ENCODE results near the gene PTPRN2.
"Not testable (repeated sequence)": the region's sequence is repeated elsewhere in the genome, so short reads cannot be mapped to it uniquely, and the experiment has no call there.

DNA sequence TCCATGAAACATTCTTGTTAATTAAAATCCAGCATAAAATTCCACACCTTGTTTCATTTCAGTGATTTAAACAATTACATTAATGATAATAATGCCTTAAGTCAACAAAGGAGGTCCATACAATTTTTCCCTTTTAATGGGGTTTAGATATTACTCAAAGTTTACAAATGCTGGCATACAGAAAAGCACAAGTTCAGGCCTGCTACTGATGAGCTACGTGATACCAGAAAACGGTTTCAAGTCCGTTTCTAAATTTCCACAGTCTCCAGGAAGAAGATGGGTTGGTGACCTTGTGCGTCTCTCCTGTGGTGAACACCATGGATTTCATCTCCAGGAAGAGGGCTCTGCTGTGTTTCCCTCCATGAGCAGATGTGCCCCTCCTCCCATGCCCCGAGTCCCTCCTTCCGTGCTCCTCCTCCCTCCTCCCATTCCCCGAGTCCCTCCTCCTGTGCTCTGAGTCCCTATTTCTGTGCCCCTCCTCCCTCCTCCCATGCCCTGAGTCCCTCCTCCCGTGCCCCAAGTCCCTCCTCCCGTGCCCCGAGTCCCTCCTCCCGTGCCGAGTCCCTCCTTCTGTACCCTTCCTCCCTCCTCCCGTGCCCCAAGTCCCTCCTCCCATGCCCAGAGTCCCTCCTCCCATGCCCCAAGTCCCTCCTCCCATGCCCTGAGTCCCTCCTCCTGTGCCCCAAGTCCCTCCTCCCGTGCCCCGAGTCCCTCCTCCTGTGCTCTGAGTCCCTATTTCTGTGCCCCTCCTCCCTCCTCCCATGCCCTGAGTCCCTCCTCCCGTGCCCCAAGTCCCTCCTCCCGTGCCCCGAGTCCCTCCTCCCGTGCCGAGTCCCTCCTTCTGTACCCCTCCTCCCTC lies 201.9 kb downstream of the PTPRN2 start:
- not testable (repeated sequence) for TF ChIP-seq EZH2 (IDR thresholded peaks at IDR 0.05; ENCODE audit: low read length, missing control alignments)
- TF ChIP-seq, protein P1, sequence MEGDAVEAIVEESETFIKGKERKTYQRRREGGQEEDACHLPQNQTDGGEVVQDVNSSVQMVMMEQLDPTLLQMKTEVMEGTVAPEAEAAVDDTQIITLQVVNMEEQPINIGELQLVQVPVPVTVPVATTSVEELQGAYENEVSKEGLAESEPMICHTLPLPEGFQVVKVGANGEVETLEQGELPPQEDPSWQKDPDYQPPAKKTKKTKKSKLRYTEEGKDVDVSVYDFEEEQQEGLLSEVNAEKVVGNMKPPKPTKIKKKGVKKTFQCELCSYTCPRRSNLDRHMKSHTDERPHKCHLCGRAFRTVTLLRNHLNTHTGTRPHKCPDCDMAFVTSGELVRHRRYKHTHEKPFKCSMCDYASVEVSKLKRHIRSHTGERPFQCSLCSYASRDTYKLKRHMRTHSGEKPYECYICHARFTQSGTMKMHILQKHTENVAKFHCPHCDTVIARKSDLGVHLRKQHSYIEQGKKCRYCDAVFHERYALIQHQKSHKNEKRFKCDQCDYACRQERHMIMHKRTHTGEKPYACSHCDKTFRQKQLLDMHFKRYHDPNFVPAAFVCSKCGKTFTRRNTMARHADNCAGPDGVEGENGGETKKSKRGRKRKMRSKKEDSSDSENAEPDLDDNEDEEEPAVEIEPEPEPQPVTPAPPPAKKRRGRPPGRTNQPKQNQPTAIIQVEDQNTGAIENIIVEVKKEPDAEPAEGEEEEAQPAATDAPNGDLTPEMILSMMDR (conservative IDR thresholded peaks at IDR 0.05 in 1 of 2, IDR thresholded peaks at IDR 0.05 in 1 of 2; ENCODE audit: low read depth in 1 of 2, low read length in 2 of 2): not testable (repeated sequence)

Data from fibroblast of lung (primary cell).